Measurements from ENCODE around the gene TARBP1. TPM values are rescaled to one million over a fixed set of nuclear protein-coding genes. Genes with fewer than 3 reads are reported as not detected.

TARBP1 gene
- total and polyA plus RNA-seq, 2 of the 13 experiments (the other 11 are each of a cell fraction or from before 2014, with no cell fraction given): 37.7 to 67.0 TPM

- TF ChIP-seq CHD4 (IDR thresholded peaks at IDR 0.05; ENCODE audit: borderline replicate concordance, low read length) (no peak; the same call in 1 of the 2 replicates), CCDC6 (CRISPR knock-in tag; IDR thresholded peaks at IDR 0.05) (peak; percentile 94), KDM6A (CRISPR knock-in tag; IDR thresholded peaks at IDR 0.05; ENCODE audit: low read depth) (no peak), ZSCAN5A (CRISPR knock-in tag; IDR thresholded peaks at IDR 0.05; ENCODE audit: borderline replicate concordance) (peak; percentile 89), CAMTA2 (CRISPR knock-in tag; IDR thresholded peaks at IDR 0.05; ENCODE audit: borderline replicate concordance) (peak; percentile 64; the same call in 1 of the 2 replicates), MAFK (conservative IDR thresholded peaks at IDR 0.05 in 1 of 2, IDR thresholded peaks at IDR 0.05 in 1 of 2; ENCODE audit: low read length in 2 of 2) (no peak), ZNF138 (CRISPR knock-in tag; IDR thresholded peaks at IDR 0.05; ENCODE audit: low read depth) (peak; percentile 61; the same call in 1 of the 2 replicates), ZEB1 (IDR thresholded peaks at IDR 0.05; ENCODE audit: insufficient replicate concordance, low read depth) (no peak), EZH2 (conservative IDR thresholded peaks at IDR 0.05; ENCODE audit: low read depth, low read length) (no peak), ASH2L (IDR thresholded peaks at IDR 0.05; ENCODE audit: insufficient read length, low read depth, low read length) (peak; percentile 99), ATF7-NPFF (CRISPR knock-in tag; IDR thresholded peaks at IDR 0.05; ENCODE audit: low read depth) (0 out of 2 replicates have a peak, but pooled peaks have one; percentile 6), ZNF552 (CRISPR knock-in tag; IDR thresholded peaks at IDR 0.05; ENCODE audit: borderline replicate concordance) (0 out of 2 replicates have a peak, but pooled peaks have one; percentile 68), ARNT2 (CRISPR knock-in tag; IDR thresholded peaks at IDR 0.05; ENCODE audit: low read depth) (peak; percentile 47; the same call in 1 of the 2 replicates), ZNF205 (CRISPR knock-in tag; IDR thresholded peaks at IDR 0.05) (0 out of 2 replicates have a peak, but pooled peaks have one; percentile 49), ZNF558 (CRISPR knock-in tag; IDR thresholded peaks at IDR 0.05; ENCODE audit: borderline replicate concordance) (0 out of 2 replicates have a peak, but pooled peaks have one; percentile 41), RXRB (CRISPR knock-in tag; IDR thresholded peaks at IDR 0.05; ENCODE audit: borderline replicate concordance) (peak; percentile 78; the same call in 1 of the 2 replicates), MAZ (IDR thresholded peaks at IDR 0.05; ENCODE audit: borderline replicate concordance, low read depth, low read length) (no peak), MAZ (CRISPR knock-in tag; IDR thresholded peaks at IDR 0.05; ENCODE audit: low read depth) (peak; percentile 78), ZBTB42 (CRISPR knock-in tag; IDR thresholded peaks at IDR 0.05) (peak; percentile 87; the same call in 1 of the 2 replicates), ZNF878 (CRISPR knock-in tag; IDR thresholded peaks at IDR 0.05) (peak; percentile 87), ZNF556 (CRISPR knock-in tag; IDR thresholded peaks at IDR 0.05; ENCODE audit: borderline replicate concordance) (peak; percentile 80; the same call in 1 of the 2 replicates)
- TF ChIP-seq, protein P1, sequence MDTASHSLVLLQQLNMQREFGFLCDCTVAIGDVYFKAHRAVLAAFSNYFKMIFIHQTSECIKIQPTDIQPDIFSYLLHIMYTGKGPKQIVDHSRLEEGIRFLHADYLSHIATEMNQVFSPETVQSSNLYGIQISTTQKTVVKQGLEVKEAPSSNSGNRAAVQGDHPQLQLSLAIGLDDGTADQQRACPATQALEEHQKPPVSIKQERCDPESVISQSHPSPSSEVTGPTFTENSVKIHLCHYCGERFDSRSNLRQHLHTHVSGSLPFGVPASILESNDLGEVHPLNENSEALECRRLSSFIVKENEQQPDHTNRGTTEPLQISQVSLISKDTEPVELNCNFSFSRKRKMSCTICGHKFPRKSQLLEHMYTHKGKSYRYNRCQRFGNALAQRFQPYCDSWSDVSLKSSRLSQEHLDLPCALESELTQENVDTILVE (CRISPR knock-in tag; IDR thresholded peaks at IDR 0.05): peak; percentile 97
- TF ChIP-seq, protein P2, sequence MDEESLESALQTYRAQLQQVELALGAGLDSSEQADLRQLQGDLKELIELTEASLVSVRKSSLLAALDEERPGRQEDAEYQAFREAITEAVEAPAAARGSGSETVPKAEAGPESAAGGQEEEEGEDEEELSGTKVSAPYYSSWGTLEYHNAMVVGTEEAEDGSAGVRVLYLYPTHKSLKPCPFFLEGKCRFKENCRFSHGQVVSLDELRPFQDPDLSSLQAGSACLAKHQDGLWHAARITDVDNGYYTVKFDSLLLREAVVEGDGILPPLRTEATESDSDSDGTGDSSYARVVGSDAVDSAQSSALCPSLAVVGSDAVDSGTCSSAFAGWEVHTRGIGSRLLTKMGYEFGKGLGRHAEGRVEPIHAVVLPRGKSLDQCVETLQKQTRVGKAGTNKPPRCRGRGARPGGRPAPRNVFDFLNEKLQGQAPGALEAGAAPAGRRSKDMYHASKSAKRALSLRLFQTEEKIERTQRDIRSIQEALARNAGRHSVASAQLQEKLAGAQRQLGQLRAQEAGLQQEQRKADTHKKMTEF (CRISPR knock-in tag; IDR thresholded peaks at IDR 0.05): peak; percentile 93
- TF ChIP-seq, protein P3, sequence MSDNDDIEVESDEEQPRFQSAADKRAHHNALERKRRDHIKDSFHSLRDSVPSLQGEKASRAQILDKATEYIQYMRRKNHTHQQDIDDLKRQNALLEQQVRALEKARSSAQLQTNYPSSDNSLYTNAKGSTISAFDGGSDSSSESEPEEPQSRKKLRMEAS (IDR thresholded peaks at IDR 0.05): peak; percentile 84
These were observed 105.7 kb downstream of the TARBP1 start, which contains the start of gene COA6 (continued) for GRCh38 chr1:234373064-234373958.
